GM12878 (cell line): ENCODE measurements around the gene TRA2B. TPM values are rescaled to one million over a fixed set of nuclear protein-coding genes. Genes with fewer than 3 reads are reported as not detected.

Source experiments
- ATAC-seq: fragments of 200-7000 bp; cut with Tn5 transposase; 3 replicates; pipeline ENCODE4 v1.9.1; 2020; ENCODE audit warnings: mild to moderate bottlenecking, moderate library complexity
- BruUV-seq: library from RNA; stranded (reverse); fragments of 400-500 nt; replicated peaks from 2 replicates; lab custom pipeline; 2021; lab: Mats Ljungman, UMichigan
- CTCF ChIA-PET: fragments of 300-600 bp; sonication (Branson Sonifier 250); formaldehyde crosslinking; extraction: SDS; loops from one replicate; lab custom pipeline; 2021; ENCODE audit warnings: inconsistent platforms; lab: Yijun Ruan, JAX
- POLR2A ChIA-PET: fragments of 350-600 bp; formaldehyde crosslinking; extraction: SDS; loops from one replicate; lab custom pipeline; 2021; ENCODE audit warnings: inconsistent platforms; lab: Charles Lee
- RAD21 ChIA-PET: fragments of 300-600 bp; sonication (Branson Sonifier 250); formaldehyde crosslinking; loops from one replicate; lab custom pipeline; 2023; ENCODE audit warnings: antibody characterized with exemption; ENCODE audit not compliant: unreplicated experiment; lab: Charles Lee
- SMC1A ChIA-PET: fragments of 300-600 bp; sonication (Branson Sonifier 250); formaldehyde crosslinking; loops from one replicate; lab custom pipeline; 2023; ENCODE audit not compliant: unreplicated experiment, uncharacterized antibody; lab: Charles Lee
- DNase-seq: peaks from one replicate; pipeline ENCODE4 v3.0.0-alpha.2; 2011; ENCODE audit warnings: low read depth, low spot score
- FAIRE-seq: peaks from 3 replicates; lab custom pipeline; 2011; peaks lifted over from hg19 to GRCh38; lab: Jason Lieb, UNC
- H2AFZ ChIP-seq: 2 replicates; pipeline ENCODE4 v1.6.0; 2011; ENCODE audit warnings: low read depth, low read length, control low read depth; ENCODE audit not compliant: control insufficient read depth
- H3K27ac ChIP-seq: 2 replicates; pipeline ENCODE4 v1.5.1; 2011; ENCODE audit warnings: control low read depth; ENCODE audit not compliant: control insufficient read depth, insufficient read depth
- H3K27me3 ChIP-seq, 2 experiments: replicated peaks in 1 of 2; 2 replicates each; pipeline versions ENCODE4 v1.6.0 to v1.6.1; 2011; ENCODE audit warnings: low read length in 1 of 2; ENCODE audit not compliant: control insufficient read depth in 2 of 2, insufficient read depth in 2 of 2
- H3K36me3 ChIP-seq, 2 experiments: 2 replicates each; pipeline ENCODE4 v1.5.1; 2011; ENCODE audit warnings: low read length in 1 of 2; ENCODE audit not compliant: control insufficient read depth in 2 of 2, insufficient read depth in 2 of 2
- H3K4me1 ChIP-seq: 2 replicates; pipeline ENCODE4 v1.6.1; 2011; ENCODE audit warnings: mild to moderate bottlenecking, low read length, moderate library complexity, mixed read lengths; ENCODE audit not compliant: control insufficient read depth, insufficient read depth
- H3K4me2 ChIP-seq: 2 replicates; pipeline ENCODE4 v1.6.0; 2011; ENCODE audit warnings: control low read depth; ENCODE audit not compliant: control insufficient read depth, insufficient read depth
- H3K4me3 ChIP-seq: fragments of 200-600 bp; sonication (generic); 2 replicates; pipeline ENCODE4 v1.5.1; 2016
- H3K79me2 ChIP-seq: 2 replicates; pipeline ENCODE4 v1.6.0; 2011; ENCODE audit warnings: low read length; ENCODE audit not compliant: control insufficient read depth, insufficient read depth
- H3K9ac ChIP-seq: 2 replicates; pipeline ENCODE4 v1.8.0; 2011; ENCODE audit warnings: low read length, control low read depth, mixed read lengths; ENCODE audit not compliant: control insufficient read depth, insufficient read depth
- H3K9me3 ChIP-seq: replicated peaks from 3 replicates; pipeline ENCODE4 v1.5.1; 2011; ENCODE audit warnings: mild to moderate bottlenecking, low read length; ENCODE audit not compliant: control insufficient read depth, insufficient read depth
- H4K20me1 ChIP-seq: 2 replicates; pipeline ENCODE4 v1.6.0; 2011; ENCODE audit not compliant: control insufficient read depth, insufficient read depth
- JUNB ChIP-seq: IDR thresholded peaks from 2 replicates; pipeline ENCODE4 v1.6.1; 2016; ENCODE audit warnings: antibody characterized with exemption, mild to moderate bottlenecking
- KLF5 ChIP-seq: fragments of 450-650 bp; IDR thresholded peaks from 2 replicates; pipeline ENCODE4 v1.6.1; 2014; ENCODE audit warnings: mild to moderate bottlenecking; ENCODE audit not compliant: partially characterized antibody
- MEF2A ChIP-seq: IDR thresholded peaks from 2 replicates; pipeline ENCODE4 v1.6.1; 2011; ENCODE audit warnings: low read depth, mild to moderate bottlenecking, low read length, moderate library complexity; ENCODE audit not compliant: insufficient read depth
- PML ChIP-seq: IDR thresholded peaks from 2 replicates; pipeline ENCODE4 v1.6.1; 2012; ENCODE audit warnings: low read length, inconsistent platforms
- RAD21 ChIP-seq: IDR thresholded peaks from 2 replicates; pipeline ENCODE4 v1.6.1; 2011; ENCODE audit warnings: mild to moderate bottlenecking, low read depth, low read length, moderate library complexity; ENCODE audit not compliant: insufficient read depth
- SMAD1 ChIP-seq: fragments of 450-650 bp; IDR thresholded peaks from 2 replicates; pipeline ENCODE4 v1.6.1; 2018; ENCODE audit warnings: mild to moderate bottlenecking, low read depth; ENCODE audit not compliant: partially characterized antibody
- SMC3 ChIP-seq: IDR thresholded peaks from 2 replicates; pipeline ENCODE4 v1.6.1; 2011; ENCODE audit warnings: low read length, improper control_type of control experiment, borderline replicate concordance
- WRNIP1 ChIP-seq: IDR thresholded peaks from 2 replicates; pipeline ENCODE4 v1.6.1; 2011; ENCODE audit warnings: low read depth, low read length, improper control_type of control experiment, borderline replicate concordance
- ZBTB40 ChIP-seq: fragments of 450-650 bp; IDR thresholded peaks from 2 replicates; pipeline ENCODE4 v1.6.1; 2016; ENCODE audit warnings: mild to moderate bottlenecking, moderate library complexity, borderline replicate concordance
- ZNF217 ChIP-seq: fragments of 450-650 bp; IDR thresholded peaks from 2 replicates; pipeline ENCODE4 v1.6.1; 2017; ENCODE audit warnings: antibody characterized with exemption, mild to moderate bottlenecking
- ZNF384 ChIP-seq: IDR thresholded peaks from 2 replicates; pipeline ENCODE4 v1.6.1; 2012; ENCODE audit warnings: low read depth, mild to moderate bottlenecking, low read length, improper control_type of control experiment, borderline replicate concordance
- ZZZ3 ChIP-seq: IDR thresholded peaks from 2 replicates; pipeline ENCODE4 v1.6.1; 2011; ENCODE audit warnings: low read depth; ENCODE audit not compliant: control insufficient read depth, insufficient read length
- WGBS: methylation state at CpG from one replicate; pipeline ENCODE4 v1.1.6; 2016; ENCODE audit warnings: low lambda C conversion rate; ENCODE audit not compliant: insufficient replicate concordance, insufficient coverage; ENCODE audit errors: missing lambda C conversion rate; 5-methylcytosine and 5-hydroxymethylcytosine counted together
- in situ Hi-C: fragments of 300-500 bp; cut with MboI; formaldehyde crosslinking; loops from 9 replicates; pipeline ENCODE4 v1.14.3; 2018; ENCODE audit warnings: mixed read lengths
- intact Hi-C: fragments of 100-400 bp; cut with micrococcal nuclease; formaldehyde crosslinking; loops from one replicate; pipeline ENCODE4 v1.14.2; 2022; ENCODE audit not compliant: unreplicated experiment
- polyA plus RNA-seq, 11 experiments: library from polyadenylated mRNA; depleted of rRNA in 4 of 11; unstranded in 6 of 11; stranded (reverse) in 5 of 11; fragments of >200 nt; fragmentation: Nextera tagmentation in 4 of 11; fragmentation: Illumina TruSeq in 1 of 11; extraction: Ambion mirVana in 4 of 11; extraction: Trizol in 1 of 11; gene quantifications; 1 replicate in 1 of 11; 2 replicates in 10 of 11; pipeline versions ENCODE4 v1.2.1 to v1.2.3, GENCODE V29; 2011 to 2016; ENCODE audit warnings: inconsistent platforms in 2 of 11, missing spikeins in 2 of 11, low read depth in 1 of 11
- total RNA-seq, 4 experiments: library from RNA; depleted of rRNA in 3 of 4; stranded (reverse); fragments of >200 nt in 3 of 4; fragmentation: Illumina TruSeq in 1 of 4; extraction: Trizol in 1 of 4; gene quantifications; 2 replicates each; pipeline versions ENCODE4 v1.2.1 to v1.2.3, GENCODE V29; 2013 to 2021
- TF ChIP-seq, protein P1 (sequence below): fragments of 450-650 bp; IDR thresholded peaks from 2 replicates; pipeline ENCODE4 v1.6.1; 2016; ENCODE audit warnings: mild to moderate bottlenecking
- TF ChIP-seq, protein P2 (sequence below): fragments of 450-650 bp; formaldehyde crosslinking; IDR thresholded peaks from 2 replicates; pipeline ENCODE4 v1.4.0; 2020; ENCODE audit warnings: mild to moderate bottlenecking, moderate library complexity

Gene TRA2B
- total and polyA plus RNA-seq, 10 of the 15 experiments (the other 5 are each of a cell fraction or from before 2014, with no cell fraction given): 130 to 317 (median 278) TPM

DNA sequence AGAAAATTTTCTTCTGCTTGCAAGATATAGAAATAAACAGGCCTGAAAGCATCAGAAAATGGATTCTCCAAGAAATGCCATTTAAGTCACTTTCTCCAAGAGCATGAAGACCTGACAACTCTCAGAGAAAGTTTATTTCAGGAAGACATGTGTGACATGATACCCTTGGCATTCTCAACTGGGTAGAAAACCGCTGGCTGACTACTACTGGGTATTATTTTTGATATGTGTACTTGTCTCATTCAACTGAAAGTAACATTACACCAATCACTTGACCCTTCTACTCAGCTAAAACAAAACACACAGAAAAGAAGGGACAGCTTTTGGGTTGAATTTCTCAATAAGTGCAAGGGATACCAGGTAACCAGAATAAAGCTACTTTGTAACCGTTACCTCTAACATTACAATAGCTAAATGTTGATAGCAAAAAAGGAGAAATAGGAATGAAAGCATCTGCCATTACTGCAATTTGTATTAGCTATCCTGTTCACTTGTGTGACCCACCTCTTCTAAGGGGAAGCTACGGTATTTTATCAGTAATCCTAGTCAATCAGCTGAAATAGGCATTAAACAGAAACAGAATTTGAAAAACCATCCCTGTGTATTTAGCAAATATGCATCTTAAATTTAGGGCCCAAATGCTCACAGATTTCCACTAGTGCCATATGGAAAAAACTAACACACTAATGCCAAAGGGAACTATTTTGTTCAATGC is 7.3 kb downstream of the TRA2B start:
- Histone ChIP-seq H4K20me1 (peaks cover 23% of the 10 kb centered on the region), H3K79me2 (peaks cover 100% of the 10 kb centered on the region), H3K9me3 (no peaks in the 10 kb centered on the region), H3K4me1 (peaks cover 23% of the 10 kb centered on the region), H3K9ac (peak overlapping the region; percentile 35; the same call in 1 of the 2 replicates), H3K36me3 (peaks cover 3 to 24% of the 10 kb centered on the region in 2 experiments; a peak in 3 of 4 replicates), H2AFZ (no peak overlapping the region), H3K4me2 (peak overlapping the region; percentile 77), H3K4me3 (peak overlapping the region; percentile 59), H3K27ac (no peak overlapping the region), H3K27me3 (no peaks in the 10 kb centered on the region)
- WGBS: 11% methylated on average over 3 of the region's 3 CpGs
- RAD21 ChIA-PET: no interaction called here
- in situ Hi-C loops: loop anchor here (25.0 kb wide), 1 partner anchor 857 kb away; the partner anchor contains the start of gene EIF4A2
- POLR2A ChIA-PET: interaction anchor here (1.3 kb wide), 1 partner anchor 12 kb away, joined by 3 read pairs; no protein-coding TSS in a partner anchor
- DNase-seq (no peak), FAIRE-seq (no peak), ATAC-seq (peak; percentile 5; the same call in 1 of the 3 replicates)
- intact Hi-C loops: loop anchor here (10.0 kb wide), 1 partner anchor 1094 kb away; no protein-coding TSS in a partner anchor
- BruUV-seq: no TSS peak
- CTCF ChIA-PET: interaction anchor here (2.4 to 4.5 kb wide), 2 partner anchors 9 to 13 kb away, joined by 8 to 42 read pairs; no protein-coding TSS in a partner anchor
- SMC1A ChIA-PET: interaction anchor here (0.8 to 2.7 kb wide), 5 partner anchors 9 to 25 kb away, joined by 3 to 20 read pairs (median 3); no protein-coding TSS in a partner anchor
- TF ChIP-seq PML (no peak), WRNIP1 (no peak), ZBTB40 (no peak), RAD21 (no peak), ZNF217 (no peak), SMAD1 (no peak), JUNB (no peak), MEF2A (no peak), SMC3 (no peak), KLF5 (no peak), ZNF384 (no peak), ZZZ3 (no peak)
- TF ChIP-seq, protein P1, sequence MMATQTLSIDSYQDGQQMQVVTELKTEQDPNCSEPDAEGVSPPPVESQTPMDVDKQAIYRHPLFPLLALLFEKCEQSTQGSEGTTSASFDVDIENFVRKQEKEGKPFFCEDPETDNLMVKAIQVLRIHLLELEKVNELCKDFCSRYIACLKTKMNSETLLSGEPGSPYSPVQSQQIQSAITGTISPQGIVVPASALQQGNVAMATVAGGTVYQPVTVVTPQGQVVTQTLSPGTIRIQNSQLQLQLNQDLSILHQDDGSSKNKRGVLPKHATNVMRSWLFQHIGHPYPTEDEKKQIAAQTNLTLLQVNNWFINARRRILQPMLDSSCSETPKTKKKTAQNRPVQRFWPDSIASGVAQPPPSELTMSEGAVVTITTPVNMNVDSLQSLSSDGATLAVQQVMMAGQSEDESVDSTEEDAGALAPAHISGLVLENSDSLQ: no peak
- TF ChIP-seq, protein P2, sequence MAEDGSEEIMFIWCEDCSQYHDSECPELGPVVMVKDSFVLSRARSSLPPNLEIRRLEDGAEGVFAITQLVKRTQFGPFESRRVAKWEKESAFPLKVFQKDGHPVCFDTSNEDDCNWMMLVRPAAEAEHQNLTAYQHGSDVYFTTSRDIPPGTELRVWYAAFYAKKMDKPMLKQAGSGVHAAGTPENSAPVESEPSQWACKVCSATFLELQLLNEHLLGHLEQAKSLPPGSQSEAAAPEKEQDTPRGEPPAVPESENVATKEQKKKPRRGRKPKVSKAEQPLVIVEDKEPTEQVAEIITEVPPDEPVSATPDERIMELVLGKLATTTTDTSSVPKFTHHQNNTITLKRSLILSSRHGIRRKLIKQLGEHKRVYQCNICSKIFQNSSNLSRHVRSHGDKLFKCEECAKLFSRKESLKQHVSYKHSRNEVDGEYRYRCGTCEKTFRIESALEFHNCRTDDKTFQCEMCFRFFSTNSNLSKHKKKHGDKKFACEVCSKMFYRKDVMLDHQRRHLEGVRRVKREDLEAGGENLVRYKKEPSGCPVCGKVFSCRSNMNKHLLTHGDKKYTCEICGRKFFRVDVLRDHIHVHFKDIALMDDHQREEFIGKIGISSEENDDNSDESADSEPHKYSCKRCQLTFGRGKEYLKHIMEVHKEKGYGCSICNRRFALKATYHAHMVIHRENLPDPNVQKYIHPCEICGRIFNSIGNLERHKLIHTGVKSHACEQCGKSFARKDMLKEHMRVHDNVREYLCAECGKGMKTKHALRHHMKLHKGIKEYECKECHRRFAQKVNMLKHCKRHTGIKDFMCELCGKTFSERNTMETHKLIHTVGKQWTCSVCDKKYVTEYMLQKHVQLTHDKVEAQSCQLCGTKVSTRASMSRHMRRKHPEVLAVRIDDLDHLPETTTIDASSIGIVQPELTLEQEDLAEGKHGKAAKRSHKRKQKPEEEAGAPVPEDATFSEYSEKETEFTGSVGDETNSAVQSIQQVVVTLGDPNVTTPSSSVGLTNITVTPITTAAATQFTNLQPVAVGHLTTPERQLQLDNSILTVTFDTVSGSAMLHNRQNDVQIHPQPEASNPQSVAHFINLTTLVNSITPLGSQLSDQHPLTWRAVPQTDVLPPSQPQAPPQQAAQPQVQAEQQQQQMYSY: no peak
